Cardiac muscle cell (in vitro differentiated cells and primary cell): ENCODE data around the gene TMEM273. TPM values are rescaled to one million over a fixed set of nuclear protein-coding genes. Genes with fewer than 3 reads are reported as not detected.

Experiments
- DNase-seq, 2 donors: peaks; one replicate each; pipeline versions ENCODE4 v3.0.0 to v3.0.0-alpha.2; 2010 to 2017; ENCODE audit warnings: low read depth in 1 of 2, low spot score in 1 of 2
- H3K27ac ChIP-seq: fragments of 200-600 bp; sonication (generic); 2 replicates; pipeline ENCODE4 v1.5.1; 2016
- H3K27me3 ChIP-seq: fragments of 200-600 bp; sonication (generic); 2 replicates; pipeline ENCODE4 v1.6.0; 2016; ENCODE audit warnings: control low read depth
- H3K36me3 ChIP-seq: fragments of 200-600 bp; sonication (generic); 2 replicates; pipeline ENCODE4 v1.5.1; 2016; ENCODE audit warnings: control low read depth
- H3K4me1 ChIP-seq: fragments of 200-600 bp; sonication (generic); 2 replicates; pipeline ENCODE4 v1.8.1; 2017; ENCODE audit warnings: low read depth, mild to moderate bottlenecking, mixed run types
- H3K4me3 ChIP-seq: fragments of 200-600 bp; sonication (generic); 2 replicates; pipeline ENCODE4 v1.5.1; 2016; ENCODE audit warnings: mild to moderate bottlenecking
- H3K9me3 ChIP-seq: fragments of 200-600 bp; sonication (generic); 2 replicates; pipeline ENCODE4 v1.5.1; 2017; ENCODE audit warnings: low read depth, mild to moderate bottlenecking, control low read depth
- CTCF ChIP-seq: IDR thresholded peaks from 2 replicates; pipeline ENCODE4 v1.5.1; 2012; ENCODE audit warnings: low read depth, mild to moderate bottlenecking, low read length
- polyA plus RNA-seq: library from polyadenylated mRNA; unstranded; fragments of >200 nt; fragmentation: Nextera tagmentation; extraction: Ambion mirVana; gene quantifications from 2 replicates; pipeline ENCODE4 v1.2.1, GENCODE V29; 2016
- total RNA-seq: library from RNA; depleted of rRNA; stranded (reverse); fragments of >200 nt; gene quantifications from 2 replicates; pipeline ENCODE4 v1.2.3, GENCODE V29; 2016

TMEM273 gene
- total and polyA plus RNA-seq, 2 experiments from 2014 or later: not detected

GRCh38 chr10:49112098-49112497 lies 76.1 kb downstream of the TMEM273 start:
- TF ChIP-seq CTCF: no peak
- no peak overlapping the region for H3K4me3 ChIP-seq
- no peaks in the 10 kb centered on the region for H3K27me3 ChIP-seq
- H3K36me3 ChIP-seq: no peaks in the 10 kb centered on the region
- no peaks in the 10 kb centered on the region for H3K9me3 ChIP-seq
- H3K27ac ChIP-seq: no peak overlapping the region
- no peak for DNase-seq
- H3K4me1 ChIP-seq: peaks cover 4% of the 10 kb centered on the region

GRCh38 chr10:49111320-49111698 lies 76.9 kb downstream of the TMEM273 start:
- Histone ChIP-seq H3K4me1 (peaks cover 4% of the 10 kb centered on the region), H3K4me3 (no peak overlapping the region), H3K9me3 (no peaks in the 10 kb centered on the region), H3K27ac (no peak overlapping the region), H3K36me3 (no peaks in the 10 kb centered on the region), H3K27me3 (no peaks in the 10 kb centered on the region)
- no peak for DNase-seq
- no peak for TF ChIP-seq CTCF

GRCh38 chr10:49110684-49111319 lies 77.4 kb downstream of the TMEM273 start:
- DNase-seq: no peak
- Histone ChIP-seq H3K36me3 (no peaks in the 10 kb centered on the region), H3K4me3 (no peak overlapping the region), H3K27ac (no peak overlapping the region), H3K27me3 (no peaks in the 10 kb centered on the region), H3K9me3 (no peaks in the 10 kb centered on the region), H3K4me1 (peaks cover 4% of the 10 kb centered on the region)
- no peak for TF ChIP-seq CTCF

- Histone ChIP-seq H3K4me1 (peaks cover 4% of the 10 kb centered on the region), H3K9me3 (no peaks in the 10 kb centered on the region), H3K27ac (no peak overlapping the region), H3K27me3 (no peaks in the 10 kb centered on the region), H3K4me3 (no peak overlapping the region), H3K36me3 (no peaks in the 10 kb centered on the region)
- peak in 1 of 2 donors; percentile 46 for DNase-seq
- no peak for TF ChIP-seq CTCF
Observed at GRCh38 chr10:49109669-49110340, 78.4 kb downstream of the TMEM273 start.

GRCh38 chr10:49108656-49109055 lies 79.5 kb downstream of the TMEM273 start:
- no peaks in the 10 kb centered on the region for H3K27me3 ChIP-seq
- peaks cover under 1% of the 10 kb centered on the region for H3K4me1 ChIP-seq
- H3K9me3 ChIP-seq: no peaks in the 10 kb centered on the region
- no peaks in the 10 kb centered on the region for H3K36me3 ChIP-seq
- TF ChIP-seq CTCF: no peak
- H3K4me3 ChIP-seq: no peak overlapping the region
- no peak overlapping the region for H3K27ac ChIP-seq
- DNase-seq: no peak
